Prostate gland (tissue), 2 donors: ENCODE measurements around the gene ANKRD12. TPM values are rescaled to one million over a fixed set of nuclear protein-coding genes. Genes with fewer than 3 reads are reported as not detected.

Source experiments
- DNase-seq: peaks from one replicate; pipeline ENCODE4 v3.0.0-alpha.2; 2019; ENCODE audit warnings: low spot score
- H3K27ac ChIP-seq, 2 donors: fragments of 200-600 bp; sonication (generic); 2 replicates each; pipeline ENCODE4 v1.5.1; 2017 to 2019
- H3K27me3 ChIP-seq: fragments of 200-600 bp; sonication (generic); replicated peaks from 2 replicates; pipeline ENCODE4 v1.5.1; 2019; ENCODE audit not compliant: insufficient read depth
- H3K36me3 ChIP-seq, 2 donors: fragments of 200-600 bp; sonication (generic); 1 replicate in 1 of 2; 2 replicates in 1 of 2; pipeline versions ENCODE4 v1.5.1 to v1.8.1; 2017 to 2019
- H3K4me1 ChIP-seq: fragments of 200-600 bp; sonication (generic); replicated peaks from 2 replicates; pipeline ENCODE4 v1.5.1; 2019
- H3K4me3 ChIP-seq, 2 donors: fragments of 200-600 bp; sonication (generic); 2 replicates each; pipeline ENCODE4 v1.5.1; 2017 to 2019
- H3K9me3 ChIP-seq: fragments of 200-600 bp; sonication (generic); 2 replicates; pipeline ENCODE4 v1.5.1; 2017
- POLR2A ChIP-seq: fragments of 450-650 bp; IDR thresholded peaks from one replicate; pipeline ENCODE4 v1.6.1; 2016; ENCODE audit warnings: antibody characterized with exemption, mild to moderate bottlenecking
- POLR2AphosphoS5 ChIP-seq: sonication (generic); formaldehyde crosslinking; IDR thresholded peaks from one replicate; pipeline ENCODE4 v1.6.1; 2017; ENCODE audit warnings: antibody characterized with exemption
- WGBS: methylation state at CpG from one replicate; pipeline ENCODE4 v1.1.5; 2018; 5-methylcytosine and 5-hydroxymethylcytosine counted together
- intact Hi-C: fragments of 100-400 bp; cut with DNase I; formaldehyde crosslinking; loops from one replicate; pipeline ENCODE4 v1.14.2; 2022
- total RNA-seq, 2 donors: library from RNA; depleted of rRNA; stranded (reverse); fragments of >200 nt; gene quantifications; one replicate each; pipeline ENCODE4 v1.1.0, GENCODE V29; 2016
- TF ChIP-seq, protein P1 (sequence below), 4 experiments: fragments of 200-600 bp in 2 of 4; fragments of 450-650 bp in 2 of 4; sonication (generic) in 2 of 4; IDR thresholded peaks; 1 replicate in 3 of 4; 2 replicates in 1 of 4; pipeline ENCODE4 v1.5.1; 2016 to 2019; ENCODE audit warnings: antibody characterized with exemption in 4 of 4, mild to moderate bottlenecking in 2 of 4, moderate library complexity in 2 of 4

Gene ANKRD12
- total RNA-seq, 2 donors from 2014 or later = 38.7 to 50.1 TPM

- no peaks in the 10 kb centered on the region for H3K36me3 ChIP-seq
- 86% methylated on average over 3 of the region's 3 CpGs for WGBS
- no peak for TF ChIP-seq POLR2AphosphoS5
- TF ChIP-seq, protein P1, sequence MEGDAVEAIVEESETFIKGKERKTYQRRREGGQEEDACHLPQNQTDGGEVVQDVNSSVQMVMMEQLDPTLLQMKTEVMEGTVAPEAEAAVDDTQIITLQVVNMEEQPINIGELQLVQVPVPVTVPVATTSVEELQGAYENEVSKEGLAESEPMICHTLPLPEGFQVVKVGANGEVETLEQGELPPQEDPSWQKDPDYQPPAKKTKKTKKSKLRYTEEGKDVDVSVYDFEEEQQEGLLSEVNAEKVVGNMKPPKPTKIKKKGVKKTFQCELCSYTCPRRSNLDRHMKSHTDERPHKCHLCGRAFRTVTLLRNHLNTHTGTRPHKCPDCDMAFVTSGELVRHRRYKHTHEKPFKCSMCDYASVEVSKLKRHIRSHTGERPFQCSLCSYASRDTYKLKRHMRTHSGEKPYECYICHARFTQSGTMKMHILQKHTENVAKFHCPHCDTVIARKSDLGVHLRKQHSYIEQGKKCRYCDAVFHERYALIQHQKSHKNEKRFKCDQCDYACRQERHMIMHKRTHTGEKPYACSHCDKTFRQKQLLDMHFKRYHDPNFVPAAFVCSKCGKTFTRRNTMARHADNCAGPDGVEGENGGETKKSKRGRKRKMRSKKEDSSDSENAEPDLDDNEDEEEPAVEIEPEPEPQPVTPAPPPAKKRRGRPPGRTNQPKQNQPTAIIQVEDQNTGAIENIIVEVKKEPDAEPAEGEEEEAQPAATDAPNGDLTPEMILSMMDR (IDR thresholded peaks at IDR 0.05) = no peak
- intact Hi-C loops = no loop called here
- no peak for DNase-seq
- H3K9me3 ChIP-seq = no peaks in the 10 kb centered on the region
- H3K4me3 ChIP-seq = no peak overlapping the region
- no peak overlapping the region for H3K27ac ChIP-seq
- no peaks in the 10 kb centered on the region for H3K4me1 ChIP-seq
- no peaks in the 10 kb centered on the region for H3K27me3 ChIP-seq
These were observed 69.8 kb downstream of the ANKRD12 start for GRCh38 chr18:9206421-9206820.

- DNase-seq = no peak
- Histone ChIP-seq H3K9me3 (no peaks in the 10 kb centered on the region), H3K4me1 (no peaks in the 10 kb centered on the region), H3K27me3 (no peaks in the 10 kb centered on the region), H3K36me3 (no peaks in the 10 kb centered on the region), H3K4me3 (no peak overlapping the region), H3K27ac (no peak overlapping the region)
- TF ChIP-seq POLR2A (no peak), POLR2AphosphoS5 (no peak)
- TF ChIP-seq, protein P1 (IDR thresholded peaks at IDR 0.05) = no peak
- WGBS = 78% methylated on average over 4 of the region's 4 CpGs
- intact Hi-C loops = no loop called here
These were observed 72.7 kb downstream of the ANKRD12 start for GRCh38 chr18:9209279-9209678.

GRCh38 chr18:9210966-9211365 is 74.4 kb downstream of the ANKRD12 start:
- H3K9me3 ChIP-seq = no peaks in the 10 kb centered on the region
- H3K4me3 ChIP-seq = no peak overlapping the region
- no peaks in the 10 kb centered on the region for H3K36me3 ChIP-seq
- H3K27ac ChIP-seq = no peak overlapping the region
- intact Hi-C loops = no loop called here
- DNase-seq = no peak
- H3K4me1 ChIP-seq = no peaks in the 10 kb centered on the region
- TF ChIP-seq POLR2AphosphoS5 (no peak), POLR2A (no peak)
- TF ChIP-seq, protein P1 (IDR thresholded peaks at IDR 0.05) = no peak
- H3K27me3 ChIP-seq = no peaks in the 10 kb centered on the region
- WGBS = 85% methylated on average over 2 of the region's 2 CpGs

DNA sequence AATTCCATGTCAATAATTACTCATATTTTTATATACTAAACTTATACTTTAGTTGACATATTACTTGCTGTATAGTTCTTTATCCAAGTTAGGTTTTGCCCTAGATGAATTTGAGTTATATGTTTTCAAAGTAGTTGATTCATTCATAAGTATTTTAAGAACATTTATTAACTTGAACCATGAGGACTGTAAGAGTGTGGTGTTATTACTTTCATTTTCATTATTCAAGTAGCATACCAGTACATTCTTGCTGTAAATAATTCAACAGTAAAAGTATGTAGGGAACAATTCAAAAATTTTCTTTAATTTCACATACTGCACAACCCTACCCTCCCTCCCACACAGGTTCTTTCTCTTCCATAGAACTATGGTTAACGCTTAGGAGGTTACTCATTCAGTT is 75.4 kb downstream of the ANKRD12 start:
- DNase-seq = no peak
- no peaks in the 10 kb centered on the region for H3K9me3 ChIP-seq

More for the DNA sequence above, 75.4 kb downstream of the ANKRD12 start:
- Histone ChIP-seq H3K4me1 (no peaks in the 10 kb centered on the region), H3K27ac (no peak overlapping the region), H3K4me3 (no peak overlapping the region), H3K27me3 (no peaks in the 10 kb centered on the region), H3K36me3 (no peaks in the 10 kb centered on the region)
- intact Hi-C loops = no loop called here
- 86% methylated on average over 1 of the region's 1 CpG for WGBS
- TF ChIP-seq, protein P1 (IDR thresholded peaks at IDR 0.05) = no peak
- TF ChIP-seq POLR2A (no peak), POLR2AphosphoS5 (no peak)
